ENCODE results near the gene MCC. TPM values are rescaled to one million over a fixed set of nuclear protein-coding genes. Genes with fewer than 3 reads are reported as not detected.

The MCC gene
- total RNA-seq, 1 experiment from 2014 or later: 23.5 TPM

GRCh38 chr5:113450929-113451328, 37.3 kb downstream of the MCC start:
- DNase-seq (ENCODE audit: low spot score) (no peak), ATAC-seq (no peak)
- TF ChIP-seq E2F1 (CRISPR knock-in tag; IDR thresholded peaks at IDR 0.05): no peak
- no peak for TF ChIP-seq MYBL2 (CRISPR knock-in tag; IDR thresholded peaks at IDR 0.05)
- no peak for TF ChIP-seq ATF3 (CRISPR knock-in tag; conservative IDR thresholded peaks at IDR 0.05)
- TF ChIP-seq NR3C1 (CRISPR knock-in tag; conservative IDR thresholded peaks at IDR 0.05; ENCODE audit: low read depth): no peak
- no peak for TF ChIP-seq ZBTB43 (CRISPR knock-in tag; IDR thresholded peaks at IDR 0.05)
- no peak for TF ChIP-seq TEAD1 (CRISPR knock-in tag; IDR thresholded peaks at IDR 0.05)
- TF ChIP-seq MLX (CRISPR knock-in tag; IDR thresholded peaks at IDR 0.05): no peak
- TF ChIP-seq NFATC4 (CRISPR knock-in tag; IDR thresholded peaks at IDR 0.05): no peak
- TF ChIP-seq ZNF263 (CRISPR knock-in tag; IDR thresholded peaks at IDR 0.05; ENCODE audit: low read depth): no peak
- no peak for TF ChIP-seq EMX1 (CRISPR knock-in tag; IDR thresholded peaks at IDR 0.05)
- TF ChIP-seq AFF4 (CRISPR knock-in tag; IDR thresholded peaks at IDR 0.05; ENCODE audit: borderline replicate concordance): no peak
- no peak for TF ChIP-seq USF2 (CRISPR knock-in tag; IDR thresholded peaks at IDR 0.05)
- no peak for TF ChIP-seq NR1H2 (CRISPR knock-in tag; IDR thresholded peaks at IDR 0.05)
- no peak for TF ChIP-seq IRF1 (CRISPR knock-in tag; IDR thresholded peaks at IDR 0.05)
- no peak for TF ChIP-seq FOXP1 (CRISPR knock-in tag; IDR thresholded peaks at IDR 0.05; ENCODE audit: borderline replicate concordance)
- no peak overlapping the region for H3K4me3 Mint-ChIP-seq
- no peak overlapping the region for H3K27ac Mint-ChIP-seq
- peaks cover 1% of the 10 kb centered on the region for H3K9me3 Mint-ChIP-seq
- H3K27me3 Mint-ChIP-seq (ENCODE audit: low read depth): no peaks in the 10 kb centered on the region; the same call in 1 of the 2 replicates
- H3K36me3 Mint-ChIP-seq: no peaks in the 10 kb centered on the region
- POLR2A ChIA-PET: no interaction called here
- no peaks in the 10 kb centered on the region for H3K4me1 Mint-ChIP-seq
- CTCF ChIA-PET: no interaction called here

GRCh38 chr5:113450462-113450861, 37.8 kb downstream of the MCC start:
- Mint-ChIP-seq H3K4me1 (no peaks in the 10 kb centered on the region), H3K9me3 (peaks cover 6% of the 10 kb centered on the region), H3K27me3 (ENCODE audit: low read depth) (no peaks in the 10 kb centered on the region; the same call in 1 of the 2 replicates), H3K36me3 (no peaks in the 10 kb centered on the region), H3K27ac (no peak overlapping the region), H3K4me3 (no peak overlapping the region)
- DNase-seq (ENCODE audit: low spot score) (no peak), ATAC-seq (no peak)
- POLR2A ChIA-PET: no interaction called here
- CTCF ChIA-PET: no interaction called here
- TF ChIP-seq ELF4 (CRISPR knock-in tag; IDR thresholded peaks at IDR 0.05; ENCODE audit: low read depth) (no peak), USF2 (CRISPR knock-in tag; IDR thresholded peaks at IDR 0.05) (no peak), PRRX2 (CRISPR knock-in tag; IDR thresholded peaks at IDR 0.05) (no peak), E2F1 (CRISPR knock-in tag; IDR thresholded peaks at IDR 0.05) (no peak), FOXJ3 (CRISPR knock-in tag; IDR thresholded peaks at IDR 0.05; ENCODE audit: borderline replicate concordance) (no peak), TEAD4 (CRISPR knock-in tag; IDR thresholded peaks at IDR 0.05) (no peak), ZNF317 (CRISPR knock-in tag; IDR thresholded peaks at IDR 0.05; ENCODE audit: borderline replicate concordance, low read depth) (no peak), ZNF232 (CRISPR knock-in tag; IDR thresholded peaks at IDR 0.05) (no peak), ZNF219 (CRISPR knock-in tag; IDR thresholded peaks at IDR 0.05; ENCODE audit: borderline replicate concordance) (no peak), SOX15 (CRISPR knock-in tag; IDR thresholded peaks at IDR 0.05) (no peak), ZSCAN18 (CRISPR knock-in tag; IDR thresholded peaks at IDR 0.05) (no peak)
